Muscle layer of colon (tissue), 2 donors: ENCODE results near the gene RPTOR.

Source experiments
- H3K27ac ChIP-seq: one replicate; pipeline ENCODE4 v1.7.0; 2013; ENCODE audit warnings: low read depth, mild to moderate bottlenecking, low read length, moderate library complexity
- H3K27me3 ChIP-seq, 2 donors: one replicate each; pipeline ENCODE4 v1.7.0; 2013; ENCODE audit warnings: low read length in 2 of 2, mild to moderate bottlenecking in 2 of 2; ENCODE audit not compliant: insufficient read depth in 2 of 2, control insufficient read depth in 1 of 2
- H3K36me3 ChIP-seq: one replicate; pipeline ENCODE4 v1.7.0; 2013; ENCODE audit warnings: mild to moderate bottlenecking, low read length; ENCODE audit not compliant: insufficient read depth
- H3K4me1 ChIP-seq: one replicate; pipeline ENCODE4 v1.7.0; 2013; ENCODE audit warnings: mild to moderate bottlenecking, low read length; ENCODE audit not compliant: insufficient read depth
- H3K4me3 ChIP-seq, 2 donors: one replicate each; pipeline ENCODE4 v1.7.0; 2013; ENCODE audit warnings: low read length in 2 of 2, low read depth in 1 of 2, mild to moderate bottlenecking in 1 of 2, moderate library complexity in 1 of 2
- H3K9ac ChIP-seq: one replicate; pipeline ENCODE4 v1.7.0; 2013; ENCODE audit warnings: low read length
- H3K9me3 ChIP-seq: one replicate; pipeline ENCODE4 v1.7.0; 2013; ENCODE audit warnings: mild to moderate bottlenecking, low read length
- donor health status: abdominal sarcoma.
- donor health status: Adenocarcinoma of cecum.

RPTOR gene

DNA sequence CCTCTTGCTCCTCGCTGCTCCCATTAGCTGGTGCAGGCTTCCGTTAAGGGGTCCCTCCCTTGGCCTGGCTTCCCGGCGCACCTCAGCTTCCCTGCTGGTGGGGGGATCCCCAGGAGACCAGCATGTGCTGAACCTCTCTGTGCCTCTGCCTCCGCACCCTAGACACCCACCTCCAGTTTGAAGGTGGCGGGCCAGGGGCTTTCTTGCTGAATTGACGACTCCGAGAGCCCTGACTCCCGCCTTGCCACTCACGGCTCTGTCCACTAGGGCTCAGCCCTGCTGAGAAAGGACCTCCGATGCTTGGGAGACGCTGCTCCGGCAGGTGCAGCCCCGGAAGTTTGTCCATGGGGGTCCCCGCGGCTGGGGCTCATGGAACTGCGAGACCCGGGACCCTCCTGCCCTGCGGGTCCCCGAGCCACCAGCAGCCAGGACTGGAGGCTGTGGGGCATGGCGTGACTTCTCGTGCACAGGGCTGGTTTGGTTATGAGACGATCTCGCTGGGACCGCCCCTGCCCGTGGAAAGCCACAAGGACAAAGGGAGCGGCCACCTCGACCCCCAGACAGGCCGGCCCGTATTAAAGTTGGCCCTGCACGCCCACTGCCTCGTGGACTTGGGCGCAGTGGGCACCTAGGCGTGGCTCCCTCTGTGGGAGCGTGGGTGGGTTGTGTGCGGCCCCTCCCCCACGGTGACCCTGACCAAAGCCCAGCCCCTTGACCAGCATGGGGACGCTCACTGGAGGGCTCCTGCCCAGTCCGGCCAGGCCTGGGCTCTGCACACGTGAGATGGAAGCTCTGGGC, 455.1 kb downstream of the RPTOR start:
- H3K36me3 ChIP-seq = peaks cover 30% of the 10 kb centered on the region
- peaks cover 3 to 12% of the 10 kb centered on the region in 2 donors for H3K27me3 ChIP-seq
- peaks cover 15% of the 10 kb centered on the region for H3K4me1 ChIP-seq
- H3K4me3 ChIP-seq = no peak overlapping the region
- H3K9ac ChIP-seq = no peak overlapping the region
- no peaks in the 10 kb centered on the region for H3K9me3 ChIP-seq
- H3K27ac ChIP-seq = no peak overlapping the region

DNA sequence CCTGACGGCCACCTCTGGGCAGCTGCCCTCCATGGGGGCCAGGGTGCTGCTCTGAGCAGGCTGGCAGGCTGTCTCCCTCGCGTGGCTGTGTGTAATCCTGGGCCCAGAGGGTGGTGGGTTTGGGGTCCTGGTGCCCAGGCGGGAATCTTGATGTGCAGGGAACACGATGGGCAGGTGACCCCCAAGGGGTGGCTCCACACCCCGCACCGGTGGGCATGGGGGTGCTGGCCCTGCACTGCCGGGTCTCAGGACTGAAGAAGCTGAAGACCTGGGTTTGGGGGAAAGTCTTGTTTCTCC, 455.6 kb downstream of the RPTOR start:
- peaks cover 27% of the 10 kb centered on the region for H3K36me3 ChIP-seq

GRCh38 chr17:81000631-81001357, 456.2 kb downstream of the RPTOR start:
- peaks cover 16% of the 10 kb centered on the region for H3K4me1 ChIP-seq
- no peak overlapping the region for H3K4me3 ChIP-seq
- no peak overlapping the region for H3K9ac ChIP-seq
- peaks cover 7 to 17% of the 10 kb centered on the region in 2 donors for H3K27me3 ChIP-seq
- H3K36me3 ChIP-seq = peaks cover 21% of the 10 kb centered on the region
- H3K9me3 ChIP-seq = no peaks in the 10 kb centered on the region
- no peak overlapping the region for H3K27ac ChIP-seq

More for the DNA sequence above, 455.6 kb downstream of the RPTOR start:
- H3K27ac ChIP-seq = no peak overlapping the region
- no peak overlapping the region for H3K9ac ChIP-seq
- H3K4me1 ChIP-seq = peaks cover 16% of the 10 kb centered on the region
- peaks cover 7 to 17% of the 10 kb centered on the region in 2 donors for H3K27me3 ChIP-seq
- H3K9me3 ChIP-seq = no peaks in the 10 kb centered on the region
- H3K4me3 ChIP-seq = no peak overlapping the region

GRCh38 chr17:81002013-81002384, 457.4 kb downstream of the RPTOR start:
- Histone ChIP-seq H3K9ac (no peak overlapping the region), H3K36me3 (peaks cover 9% of the 10 kb centered on the region), H3K9me3 (no peaks in the 10 kb centered on the region), H3K27me3 (peaks cover 7 to 17% of the 10 kb centered on the region in 2 donors), H3K4me1 (peaks cover 16% of the 10 kb centered on the region), H3K27ac (no peak overlapping the region), H3K4me3 (no peak overlapping the region)

DNA sequence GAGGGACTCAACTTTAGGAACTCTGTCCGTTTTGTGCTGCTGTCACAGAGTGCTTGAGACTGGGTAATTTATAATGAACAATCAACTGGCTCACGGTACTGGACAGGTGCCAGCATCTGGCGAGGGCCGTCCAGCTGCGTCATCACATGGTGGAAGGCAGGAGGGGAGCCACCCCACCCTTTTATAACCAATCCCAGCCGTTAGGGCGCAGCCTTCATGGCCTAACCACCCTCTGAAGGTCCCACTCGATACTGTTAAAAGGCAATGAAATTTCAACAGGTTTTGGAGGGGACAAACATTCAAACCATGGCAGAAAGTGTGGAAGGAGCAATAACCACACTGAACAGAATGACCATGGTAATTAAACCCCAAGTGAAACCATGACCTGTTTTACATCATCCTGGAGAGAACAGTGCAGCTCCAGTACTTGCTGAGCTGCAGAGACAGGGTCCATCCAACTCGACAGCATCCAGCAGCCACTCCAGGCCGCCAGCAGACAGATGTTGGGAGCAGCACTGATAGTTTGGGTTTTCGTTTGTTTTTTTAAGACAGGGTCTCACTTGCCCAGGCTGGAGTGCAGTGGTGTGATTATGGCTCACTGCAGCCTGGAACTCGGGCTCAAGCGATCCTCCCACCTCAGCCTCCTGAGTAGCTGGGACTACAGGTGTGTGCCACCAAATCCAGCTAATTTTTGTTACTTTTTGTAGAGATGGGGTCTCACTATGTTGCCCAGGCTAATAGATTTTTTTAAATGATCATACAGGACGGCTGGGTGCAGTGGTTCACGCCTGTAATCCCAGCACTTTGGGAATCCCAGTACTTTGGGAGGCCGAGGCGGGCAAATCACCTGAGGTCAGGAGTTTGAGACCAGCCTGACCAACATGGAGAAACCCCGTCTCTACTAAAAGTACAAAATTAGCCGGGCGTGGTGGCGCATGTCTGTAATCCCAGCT, 458.0 kb downstream of the RPTOR start:
- Histone ChIP-seq H3K27ac (no peak overlapping the region), H3K9me3 (no peaks in the 10 kb centered on the region), H3K9ac (no peak overlapping the region), H3K36me3 (peaks cover 4% of the 10 kb centered on the region), H3K4me1 (peaks cover 16% of the 10 kb centered on the region), H3K27me3 (peaks cover 7 to 17% of the 10 kb centered on the region in 2 donors), H3K4me3 (no peak overlapping the region)

GRCh38 chr17:81003711-81004475, 459.3 kb downstream of the RPTOR start:
- peaks cover 16% of the 10 kb centered on the region for H3K4me1 ChIP-seq
- H3K9ac ChIP-seq = no peak overlapping the region
- no peak overlapping the region for H3K27ac ChIP-seq
- no peaks in the 10 kb centered on the region for H3K9me3 ChIP-seq
- no peaks in the 10 kb centered on the region for H3K36me3 ChIP-seq
- peaks cover 7 to 17% of the 10 kb centered on the region in 2 donors for H3K27me3 ChIP-seq
- H3K4me3 ChIP-seq = no peak overlapping the region

DNA sequence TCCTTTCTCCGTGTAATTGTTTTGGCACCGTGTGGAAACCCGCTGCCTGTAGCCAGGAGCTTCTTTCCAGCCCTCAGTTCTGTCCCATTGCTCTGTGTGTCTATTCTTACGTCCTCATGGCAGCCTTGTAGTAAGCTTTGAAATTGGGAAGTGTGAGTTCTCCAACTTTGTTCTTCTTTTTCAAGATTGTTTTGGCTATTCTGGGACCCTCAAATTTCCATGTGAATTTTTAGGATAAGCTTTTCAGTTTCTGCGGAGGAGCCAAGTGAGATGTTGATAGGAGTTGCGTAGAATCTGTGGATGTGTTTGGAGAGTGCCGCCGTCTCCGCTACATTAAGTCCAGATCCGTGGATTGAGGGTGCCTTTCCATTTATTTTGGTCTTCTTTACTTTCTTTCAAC, 462.3 kb downstream of the RPTOR start:
- peaks cover 16% of the 10 kb centered on the region for H3K4me1 ChIP-seq

DNA sequence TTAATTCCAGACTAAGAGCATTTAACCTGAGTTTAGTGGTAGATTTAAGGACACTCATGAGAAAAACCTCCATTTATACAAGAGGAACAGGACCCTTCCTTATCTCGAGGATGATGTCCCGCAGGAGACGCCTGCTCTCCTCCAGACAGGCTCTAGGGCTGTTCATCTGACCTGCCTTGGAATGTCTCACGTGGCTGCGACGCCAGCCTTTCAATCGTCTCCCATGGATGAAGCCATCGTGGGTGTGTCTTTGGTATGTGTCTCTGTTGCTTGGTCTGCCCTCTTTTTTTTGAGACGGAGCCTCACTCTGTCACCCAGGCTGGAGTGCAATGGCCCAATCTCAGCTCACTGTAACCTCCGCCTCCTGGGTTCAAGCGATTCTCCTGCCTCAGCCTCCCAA, 463.5 kb downstream of the RPTOR start:
- Histone ChIP-seq H3K27ac (no peak overlapping the region), H3K4me3 (no peak overlapping the region), H3K27me3 (peaks cover 7 to 17% of the 10 kb centered on the region in 2 donors), H3K9ac (no peak overlapping the region), H3K9me3 (no peaks in the 10 kb centered on the region), H3K4me1 (peaks cover 5% of the 10 kb centered on the region), H3K36me3 (no peaks in the 10 kb centered on the region)

More for the DNA sequence above, 462.3 kb downstream of the RPTOR start:
- Histone ChIP-seq H3K27ac (no peak overlapping the region), H3K36me3 (no peaks in the 10 kb centered on the region), H3K9me3 (no peaks in the 10 kb centered on the region), H3K4me3 (no peak overlapping the region), H3K9ac (no peak overlapping the region), H3K27me3 (peaks cover 7 to 17% of the 10 kb centered on the region in 2 donors)

- no peak overlapping the region for H3K27ac ChIP-seq
- no peak overlapping the region for H3K4me3 ChIP-seq
- H3K9me3 ChIP-seq = no peaks in the 10 kb centered on the region
- peaks cover 7 to 10% of the 10 kb centered on the region in 2 donors for H3K27me3 ChIP-seq
- peaks cover 5% of the 10 kb centered on the region for H3K4me1 ChIP-seq
- no peaks in the 10 kb centered on the region for H3K36me3 ChIP-seq
- H3K9ac ChIP-seq = no peak overlapping the region
Observed at GRCh38 chr17:81009136-81009535, 464.5 kb downstream of the RPTOR start.

DNA sequence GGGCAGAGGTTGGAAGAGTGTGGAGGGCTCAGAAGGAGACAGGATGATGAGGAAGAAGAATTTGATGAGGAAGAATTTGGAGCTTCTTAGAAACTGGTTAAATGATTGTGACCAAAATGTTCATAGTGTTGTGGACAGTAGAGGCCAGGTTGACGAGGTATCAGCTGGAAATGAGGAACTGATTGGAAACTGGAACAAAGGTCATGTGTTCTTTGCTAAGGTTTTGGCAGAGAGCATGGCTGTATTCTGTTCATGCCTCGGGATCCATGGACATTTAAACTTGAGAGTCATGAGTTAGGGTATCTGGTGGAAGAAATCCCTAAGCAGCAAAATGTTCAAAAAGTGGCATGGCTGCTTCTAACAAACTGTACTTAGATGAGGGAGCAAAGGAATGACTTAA, 466.3 kb downstream of the RPTOR start:
- Histone ChIP-seq H3K9me3 (no peaks in the 10 kb centered on the region), H3K4me3 (no peak overlapping the region), H3K36me3 (no peaks in the 10 kb centered on the region), H3K9ac (no peak overlapping the region), H3K27ac (no peak overlapping the region), H3K4me1 (no peaks in the 10 kb centered on the region), H3K27me3 (no peaks in the 10 kb centered on the region)
